ENCODE measurements around the gene ZNF337.

GRCh38 chr20:25686081-25687067 is 10.3 kb downstream of the ZNF337 start:
- no peak for TF ChIP-seq CTCF (IDR thresholded peaks at IDR 0.05)
- TF ChIP-seq POLR2A (IDR thresholded peaks at IDR 0.05): no peak
